Measurements from ENCODE around the gene ZNF142. TPM values are rescaled to one million over a fixed set of nuclear protein-coding genes. Genes with fewer than 3 reads are reported as not detected.

The ZNF142 gene
- total RNA-seq, 1 donor from 2014 or later: 5.7 TPM

GRCh38 chr2:218658671-218659257 is 659 bp downstream of the ZNF142 start:
- Histone ChIP-seq H3K36me3 (ENCODE audit: control insufficient read depth in 3 of 3, insufficient read depth in 3 of 3, low read length in 3 of 3) (peaks cover 29 to 43% (median 41%) of the 10 kb centered on the region in 3 donors), H3K9me3 (ENCODE audit: control insufficient read depth in 3 of 3, low read length in 3 of 3) (no peaks in the 10 kb centered on the region), H3K27me3 (ENCODE audit: control insufficient read depth in 3 of 3, insufficient read depth in 3 of 3, low read length in 3 of 3) (no peaks in the 10 kb centered on the region), H3K4me1 (ENCODE audit: control insufficient read depth in 3 of 3, insufficient read depth in 3 of 3, low read length in 3 of 3) (peaks cover 34 to 55% (median 41%) of the 10 kb centered on the region in 3 donors), H3K27ac (ENCODE audit: low read depth, low read length) (peak overlapping the region; percentile 81), H3K9ac (ENCODE audit: low read depth in 1 of 3, low read length in 3 of 3) (peak overlapping the region; percentile 78 to 92 (median 91)), H3K4me3 (ENCODE audit: low read length in 3 of 3) (peak overlapping the region; percentile 90 to 93 (median 92))

DNA sequence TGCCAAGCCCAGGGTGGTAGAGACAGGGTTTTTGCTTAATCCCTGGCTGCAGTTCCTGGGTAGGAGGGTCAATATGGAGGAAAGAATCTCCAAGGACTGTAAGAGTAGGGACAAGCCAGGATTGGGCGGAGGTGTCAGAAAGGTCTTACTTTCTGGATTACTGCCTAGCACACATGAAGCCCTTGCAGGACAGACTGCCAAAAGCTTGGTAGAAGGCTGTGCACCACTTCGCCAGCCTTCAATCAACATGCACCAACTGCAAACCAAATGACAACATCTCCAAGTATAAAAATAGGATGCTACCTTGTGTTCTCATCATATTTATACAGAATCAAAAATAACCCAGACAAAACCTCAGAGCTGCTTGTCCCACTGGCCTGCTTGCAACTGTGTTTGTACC is 3.7 kb downstream of the ZNF142 start:
- H3K27ac ChIP-seq (ENCODE audit: low read depth, low read length): peak overlapping the region; percentile 98

DNA sequence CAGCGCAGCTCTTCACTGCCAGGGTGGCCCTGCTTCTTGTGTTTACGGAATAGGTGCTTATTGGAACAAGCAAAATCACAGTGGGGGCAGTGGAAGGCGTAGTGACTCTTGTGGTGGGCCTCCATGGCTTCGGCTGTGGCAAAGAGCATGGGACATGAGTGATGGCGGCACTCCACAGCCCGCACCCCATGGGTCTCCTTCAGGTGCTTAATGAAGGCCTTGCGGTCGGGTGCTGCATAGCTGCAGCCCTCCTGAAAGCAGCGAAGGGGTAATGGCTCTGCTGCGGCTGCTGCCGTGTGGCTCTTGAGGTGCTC is 10.7 kb downstream of the ZNF142 start:
- Histone ChIP-seq H3K4me1 (ENCODE audit: control insufficient read depth in 3 of 3, insufficient read depth in 3 of 3, low read length in 3 of 3) (peaks cover 0 to 7% (median 0%) of the 10 kb centered on the region in 3 donors), H3K27ac (ENCODE audit: low read depth, low read length) (no peak overlapping the region), H3K9ac (ENCODE audit: low read depth in 1 of 3, low read length in 3 of 3) (no peak overlapping the region)

More for the DNA sequence above, 3.7 kb downstream of the ZNF142 start:
- Histone ChIP-seq H3K36me3 (ENCODE audit: control insufficient read depth in 3 of 3, insufficient read depth in 3 of 3, low read length in 3 of 3) (peaks cover 19 to 38% (median 35%) of the 10 kb centered on the region in 3 donors), H3K27me3 (ENCODE audit: control insufficient read depth in 3 of 3, insufficient read depth in 3 of 3, low read length in 3 of 3) (no peaks in the 10 kb centered on the region), H3K4me3 (ENCODE audit: low read length in 3 of 3) (peak overlapping the region; percentile 44 to 73 (median 59)), H3K9me3 (ENCODE audit: control insufficient read depth in 3 of 3, low read length in 3 of 3) (no peaks in the 10 kb centered on the region), H3K4me1 (ENCODE audit: control insufficient read depth in 3 of 3, insufficient read depth in 3 of 3, low read length in 3 of 3) (peaks cover 34 to 52% (median 41%) of the 10 kb centered on the region in 3 donors), H3K9ac (ENCODE audit: low read depth in 1 of 3, low read length in 3 of 3) (peak overlapping the region; percentile 60 to 93 (median 75))

GRCh38 chr2:218648088-218648786 is 11.2 kb downstream of the ZNF142 start:
- Histone ChIP-seq H3K4me1 (ENCODE audit: control insufficient read depth in 3 of 3, insufficient read depth in 3 of 3, low read length in 3 of 3) (peaks cover 0 to 7% (median 0%) of the 10 kb centered on the region in 3 donors), H3K9ac (ENCODE audit: low read depth in 1 of 3, low read length in 3 of 3) (no peak overlapping the region), H3K36me3 (ENCODE audit: control insufficient read depth in 3 of 3, insufficient read depth in 3 of 3, low read length in 3 of 3) (peaks cover 68 to 86% (median 82%) of the 10 kb centered on the region in 3 donors), H3K4me3 (ENCODE audit: low read length in 3 of 3) (no peak overlapping the region), H3K27me3 (ENCODE audit: control insufficient read depth in 3 of 3, insufficient read depth in 3 of 3, low read length in 3 of 3) (no peaks in the 10 kb centered on the region), H3K9me3 (ENCODE audit: control insufficient read depth in 3 of 3, low read length in 3 of 3) (no peaks in the 10 kb centered on the region), H3K27ac (ENCODE audit: low read depth, low read length) (no peak overlapping the region)

More for the DNA sequence above, 10.7 kb downstream of the ZNF142 start:
- H3K27me3 ChIP-seq (ENCODE audit: control insufficient read depth in 3 of 3, insufficient read depth in 3 of 3, low read length in 3 of 3): no peaks in the 10 kb centered on the region
- no peaks in the 10 kb centered on the region for H3K9me3 ChIP-seq (ENCODE audit: control insufficient read depth in 3 of 3, low read length in 3 of 3)
- H3K36me3 ChIP-seq (ENCODE audit: control insufficient read depth in 3 of 3, insufficient read depth in 3 of 3, low read length in 3 of 3): peaks cover 66 to 87% (median 78%) of the 10 kb centered on the region in 3 donors
- no peak overlapping the region for H3K4me3 ChIP-seq (ENCODE audit: low read length in 3 of 3)

GRCh38 chr2:218645126-218645525 is 14.3 kb downstream of the ZNF142 start:
- Histone ChIP-seq H3K27ac (ENCODE audit: low read depth, low read length) (no peak overlapping the region), H3K9ac (ENCODE audit: low read depth in 1 of 3, low read length in 3 of 3) (no peak overlapping the region), H3K4me3 (ENCODE audit: low read length in 3 of 3) (no peak overlapping the region), H3K4me1 (ENCODE audit: control insufficient read depth in 3 of 3, insufficient read depth in 3 of 3, low read length in 3 of 3) (peaks cover 0 to 7% (median 0%) of the 10 kb centered on the region in 3 donors), H3K9me3 (ENCODE audit: control insufficient read depth in 3 of 3, low read length in 3 of 3) (no peaks in the 10 kb centered on the region), H3K27me3 (ENCODE audit: control insufficient read depth in 3 of 3, insufficient read depth in 3 of 3, low read length in 3 of 3) (no peaks in the 10 kb centered on the region), H3K36me3 (ENCODE audit: control insufficient read depth in 3 of 3, insufficient read depth in 3 of 3, low read length in 3 of 3) (peaks cover 74 to 88% (median 80%) of the 10 kb centered on the region in 3 donors)

DNA sequence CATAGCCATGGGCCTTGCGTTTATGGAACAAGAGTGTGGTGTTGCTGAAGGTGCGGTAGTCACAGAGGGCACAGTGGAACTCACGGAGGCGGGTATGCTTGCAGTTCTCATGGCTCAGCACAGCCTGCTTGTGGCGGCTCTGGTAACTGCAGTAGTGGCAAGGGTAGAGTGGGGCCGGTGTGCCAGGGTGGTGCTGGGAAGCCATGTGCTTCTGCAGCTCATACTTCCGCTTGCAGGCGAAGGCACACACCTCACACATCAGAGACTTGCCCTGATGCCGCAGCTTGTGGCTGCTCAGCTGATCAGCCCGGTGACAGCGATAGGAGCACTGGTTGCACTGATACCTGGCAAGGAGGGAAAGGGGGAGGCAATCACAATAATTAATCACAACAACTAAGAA is 14.7 kb downstream of the ZNF142 start:
- Histone ChIP-seq H3K4me1 (ENCODE audit: control insufficient read depth in 3 of 3, insufficient read depth in 3 of 3, low read length in 3 of 3) (peaks cover 0 to 7% (median 0%) of the 10 kb centered on the region in 3 donors), H3K27me3 (ENCODE audit: control insufficient read depth in 3 of 3, insufficient read depth in 3 of 3, low read length in 3 of 3) (no peaks in the 10 kb centered on the region), H3K9me3 (ENCODE audit: control insufficient read depth in 3 of 3, low read length in 3 of 3) (no peaks in the 10 kb centered on the region), H3K4me3 (ENCODE audit: low read length in 3 of 3) (no peak overlapping the region), H3K36me3 (ENCODE audit: control insufficient read depth in 3 of 3, insufficient read depth in 3 of 3, low read length in 3 of 3) (peaks cover 73 to 85% (median 79%) of the 10 kb centered on the region in 3 donors), H3K9ac (ENCODE audit: low read depth in 1 of 3, low read length in 3 of 3) (no peak overlapping the region), H3K27ac (ENCODE audit: low read depth, low read length) (no peak overlapping the region)

DNA sequence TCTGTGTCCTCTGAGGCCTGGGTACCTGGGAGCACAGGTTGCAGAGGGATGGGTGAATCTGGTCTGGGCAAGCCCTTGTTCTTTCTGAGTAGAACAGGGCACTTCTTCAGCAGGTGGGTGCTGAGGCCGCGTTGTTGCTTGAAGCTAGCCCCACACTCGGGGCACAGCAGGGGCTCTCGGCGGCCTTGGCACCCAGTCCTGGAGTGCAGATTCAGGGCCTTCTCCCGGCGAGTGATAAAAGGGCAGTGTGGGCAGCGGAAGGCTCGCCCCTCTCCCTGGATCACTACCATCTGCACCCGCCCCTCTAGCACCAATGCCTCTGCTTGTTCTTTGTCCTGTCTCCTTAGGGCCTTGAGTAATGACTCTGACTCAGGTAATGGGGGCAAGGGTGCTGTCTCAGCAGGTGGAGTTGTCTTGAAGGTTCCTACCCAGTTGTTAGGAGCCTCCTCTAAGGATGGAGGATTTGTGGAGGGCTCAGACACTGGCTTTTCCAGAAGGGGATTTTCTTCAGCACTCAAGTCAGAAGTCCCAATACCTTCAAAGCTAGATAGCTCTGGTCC is 15.6 kb downstream of the ZNF142 start:
- Histone ChIP-seq H3K27ac (ENCODE audit: low read depth, low read length) (no peak overlapping the region), H3K27me3 (ENCODE audit: control insufficient read depth in 3 of 3, insufficient read depth in 3 of 3, low read length in 3 of 3) (no peaks in the 10 kb centered on the region), H3K4me3 (ENCODE audit: low read length in 3 of 3) (no peak overlapping the region), H3K9ac (ENCODE audit: low read depth in 1 of 3, low read length in 3 of 3) (no peak overlapping the region), H3K4me1 (ENCODE audit: control insufficient read depth in 3 of 3, insufficient read depth in 3 of 3, low read length in 3 of 3) (peaks cover 0 to 7% (median 0%) of the 10 kb centered on the region in 3 donors), H3K36me3 (ENCODE audit: control insufficient read depth in 3 of 3, insufficient read depth in 3 of 3, low read length in 3 of 3) (peaks cover 69 to 84% (median 77%) of the 10 kb centered on the region in 3 donors), H3K9me3 (ENCODE audit: control insufficient read depth in 3 of 3, low read length in 3 of 3) (no peaks in the 10 kb centered on the region)

- H3K9me3 ChIP-seq (ENCODE audit: control insufficient read depth in 3 of 3, low read length in 3 of 3): no peaks in the 10 kb centered on the region
- H3K27ac ChIP-seq (ENCODE audit: low read depth, low read length): no peak overlapping the region
- no peak overlapping the region for H3K9ac ChIP-seq (ENCODE audit: low read depth in 1 of 3, low read length in 3 of 3)
- H3K4me3 ChIP-seq (ENCODE audit: low read length in 3 of 3): no peak overlapping the region
- H3K36me3 ChIP-seq (ENCODE audit: control insufficient read depth in 3 of 3, insufficient read depth in 3 of 3, low read length in 3 of 3): peaks cover 69 to 84% (median 78%) of the 10 kb centered on the region in 3 donors
- peaks cover 0 to 3% (median 0%) of the 10 kb centered on the region in 3 donors for H3K4me1 ChIP-seq (ENCODE audit: control insufficient read depth in 3 of 3, insufficient read depth in 3 of 3, low read length in 3 of 3)
- no peaks in the 10 kb centered on the region for H3K27me3 ChIP-seq (ENCODE audit: control insufficient read depth in 3 of 3, insufficient read depth in 3 of 3, low read length in 3 of 3)
These were observed 16.6 kb downstream of the ZNF142 start for GRCh38 chr2:218642786-218643185.

DNA sequence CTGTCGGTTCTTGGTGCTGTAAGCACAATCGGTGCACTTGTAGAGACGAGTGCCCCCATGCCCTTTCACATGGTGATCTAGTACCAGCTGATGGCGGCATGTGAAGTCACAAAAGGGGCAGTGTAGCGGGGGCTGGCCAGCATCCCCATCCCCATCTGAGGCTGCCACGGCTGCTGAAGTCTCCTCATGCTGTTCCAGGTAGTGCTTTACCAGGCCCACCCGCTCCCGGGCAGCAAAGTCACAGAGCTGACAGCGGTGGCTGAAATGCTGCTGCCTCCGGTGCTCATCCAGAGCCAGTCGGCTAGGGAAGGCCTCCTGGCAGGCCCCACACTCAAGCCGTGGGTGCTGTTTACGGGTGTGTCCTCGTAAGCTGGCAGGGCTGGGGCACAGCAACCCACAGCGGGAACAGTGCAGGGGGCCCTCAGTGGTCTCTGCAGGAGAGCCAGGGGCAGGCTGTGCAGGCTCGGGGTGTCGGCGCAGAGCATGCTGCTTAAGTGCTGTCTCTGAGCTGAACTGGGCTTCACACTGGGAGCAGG is 17.2 kb downstream of the ZNF142 start:
- no peak overlapping the region for H3K4me3 ChIP-seq (ENCODE audit: low read length in 3 of 3)
- H3K27me3 ChIP-seq (ENCODE audit: control insufficient read depth in 3 of 3, insufficient read depth in 3 of 3, low read length in 3 of 3): no peaks in the 10 kb centered on the region
- no peaks in the 10 kb centered on the region for H3K9me3 ChIP-seq (ENCODE audit: control insufficient read depth in 3 of 3, low read length in 3 of 3)
- H3K4me1 ChIP-seq (ENCODE audit: control insufficient read depth in 3 of 3, insufficient read depth in 3 of 3, low read length in 3 of 3): no peaks in the 10 kb centered on the region
- H3K27ac ChIP-seq (ENCODE audit: low read depth, low read length): no peak overlapping the region
- H3K36me3 ChIP-seq (ENCODE audit: control insufficient read depth in 3 of 3, insufficient read depth in 3 of 3, low read length in 3 of 3): peaks cover 72 to 84% (median 79%) of the 10 kb centered on the region in 3 donors
- no peak overlapping the region for H3K9ac ChIP-seq (ENCODE audit: low read depth in 1 of 3, low read length in 3 of 3)

GRCh38 chr2:218638372-218638771 is 21.1 kb downstream of the ZNF142 start:
- H3K36me3 ChIP-seq (ENCODE audit: control insufficient read depth in 3 of 3, insufficient read depth in 3 of 3, low read length in 3 of 3): peaks cover 76 to 85% (median 83%) of the 10 kb centered on the region in 3 donors
- H3K27ac ChIP-seq (ENCODE audit: low read depth, low read length): no peak overlapping the region
- no peaks in the 10 kb centered on the region for H3K27me3 ChIP-seq (ENCODE audit: control insufficient read depth in 3 of 3, insufficient read depth in 3 of 3, low read length in 3 of 3)
- no peaks in the 10 kb centered on the region for H3K9me3 ChIP-seq (ENCODE audit: control insufficient read depth in 3 of 3, low read length in 3 of 3)
- H3K9ac ChIP-seq (ENCODE audit: low read depth in 1 of 3, low read length in 3 of 3): no peak overlapping the region
- H3K4me1 ChIP-seq (ENCODE audit: control insufficient read depth in 3 of 3, insufficient read depth in 3 of 3, low read length in 3 of 3): no peaks in the 10 kb centered on the region
- H3K4me3 ChIP-seq (ENCODE audit: low read length in 3 of 3): no peak overlapping the region

All from skeletal muscle tissue (tissue), 4 donors.